SU-DHL-6 (cell line): ENCODE results near the gene FOXO3B.
"Not testable (repeated sequence)": the region's sequence is repeated elsewhere in the genome, so short reads cannot be mapped to it uniquely, and the experiment has no call there.

ENCODE experiments used
- H2AFZ ChIP-seq: fragments of 200-600 bp; sonication (generic); 2 replicates; pipeline ENCODE4 v1.6.1; 2014; ENCODE audit warnings: low read depth, mild to moderate bottlenecking, moderate library complexity, mixed read lengths, antibody characterized with exemption, low read length; ENCODE audit not compliant: severe bottlenecking
- H3F3A ChIP-seq: fragments of 200-600 bp; shearing (Covaris generic); 2 replicates; pipeline ENCODE4 v1.6.0; 2016; ENCODE audit warnings: antibody characterized with exemption, mild to moderate bottlenecking; ENCODE audit not compliant: insufficient read depth
- H3K27ac ChIP-seq: fragments of 200-600 bp; sonication (generic); 2 replicates; pipeline ENCODE4 v1.5.1; 2016; ENCODE audit warnings: low read depth, mild to moderate bottlenecking, low read length, moderate library complexity, mixed read lengths
- H3K27me3 ChIP-seq: fragments of 200-600 bp; sonication (generic), shearing (Covaris generic); 2 replicates; pipeline ENCODE4 v1.6.0; 2014; ENCODE audit warnings: mild to moderate bottlenecking, low read length
- H3K36me3 ChIP-seq: fragments of 200-600 bp; sonication (generic); 2 replicates; pipeline ENCODE4 v1.6.1; 2014; ENCODE audit warnings: mild to moderate bottlenecking, low read length, mixed read lengths
- H3K4me2 ChIP-seq: fragments of 300-600, 200-600 bp; shearing (Covaris generic), sonication (generic); 2 replicates; pipeline ENCODE4 v1.6.0; 2014; ENCODE audit warnings: low read length, low read depth, mild to moderate bottlenecking; ENCODE audit not compliant: poor library complexity, severe bottlenecking
- H3K4me3 ChIP-seq: fragments of 200-600 bp; sonication (generic); 2 replicates; pipeline ENCODE4 v1.5.1; 2014; ENCODE audit warnings: antibody characterized with exemption, low read length, mild to moderate bottlenecking, mixed read lengths; ENCODE audit not compliant: insufficient read depth, poor library complexity, severe bottlenecking
- H3K79me2 ChIP-seq: fragments of 200-600 bp; sonication (generic); 2 replicates; pipeline ENCODE4 v1.6.1; 2014; ENCODE audit warnings: mild to moderate bottlenecking, low read length, moderate library complexity; ENCODE audit not compliant: insufficient read depth
- H3K9ac ChIP-seq: fragments of 200-600 bp; sonication (generic); 2 replicates; pipeline ENCODE4 v1.7.0; 2014; ENCODE audit warnings: mild to moderate bottlenecking, low read length
- H3K9me2 ChIP-seq: fragments of 200-600 bp; sonication (generic); replicated peaks from 2 replicates; pipeline ENCODE4 v1.6.1; 2014; ENCODE audit warnings: low read length; ENCODE audit not compliant: insufficient read depth
- H3K9me3 ChIP-seq: fragments of 200-600 bp; sonication (generic); 2 replicates; pipeline ENCODE4 v1.6.1; 2014; ENCODE audit warnings: low read length, mixed read lengths; ENCODE audit not compliant: insufficient read depth
- H4K20me1 ChIP-seq: fragments of 200-600 bp; sonication (generic); 2 replicates; pipeline ENCODE4 v1.6.1; 2014; ENCODE audit warnings: low read depth, mild to moderate bottlenecking, antibody characterized with exemption, low read length, moderate library complexity, mixed read lengths

The FOXO3B gene

DNA sequence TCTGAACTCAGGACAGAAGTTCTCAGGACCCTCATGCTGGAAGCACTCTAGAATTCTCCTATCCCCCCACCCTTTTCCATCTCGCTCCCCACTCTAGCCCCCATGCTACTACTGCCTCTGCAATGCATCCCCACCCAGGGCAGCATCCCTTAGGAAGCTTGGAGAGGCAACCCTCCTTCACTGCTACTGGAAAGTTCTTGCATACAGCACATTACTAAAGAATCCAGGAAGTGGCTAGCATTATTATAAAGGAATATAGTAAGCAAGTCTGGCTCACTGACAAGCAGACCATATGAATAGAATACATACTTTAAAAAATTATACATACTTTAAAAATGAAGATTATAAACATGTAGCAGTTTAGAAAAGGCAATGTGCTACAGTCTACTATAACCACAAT lies 13.5 kb downstream of the FOXO3B start:
- not testable (repeated sequence) for H3K27me3 ChIP-seq, H3K79me2 ChIP-seq, H4K20me1 ChIP-seq, H3F3A ChIP-seq, H3K9ac ChIP-seq, H3K9me3 ChIP-seq, H2AFZ ChIP-seq, H3K4me3 ChIP-seq, H3K4me2 ChIP-seq, H3K9me2 ChIP-seq, H3K36me3 ChIP-seq, H3K27ac ChIP-seq

DNA sequence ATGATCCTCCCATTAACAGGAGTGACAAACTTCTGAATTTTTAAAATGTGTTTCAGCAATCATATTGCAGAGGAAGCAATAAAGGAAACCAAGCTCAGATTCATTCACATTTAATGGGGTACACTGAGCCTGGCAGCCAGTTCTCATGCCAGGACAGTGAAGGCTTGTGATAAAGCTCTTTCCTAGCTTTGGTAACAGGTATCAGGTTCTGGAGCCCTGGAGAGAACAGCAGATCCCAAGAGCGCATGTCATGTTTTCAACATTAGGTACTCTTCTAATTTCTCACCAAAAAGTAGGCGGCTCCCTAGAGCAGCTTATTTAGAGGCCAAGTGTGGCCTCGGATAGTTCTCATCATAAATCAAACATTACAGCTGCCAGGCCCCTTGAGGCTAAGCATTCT lies 14.6 kb downstream of the FOXO3B start:
- not testable (repeated sequence) for H4K20me1 ChIP-seq, H3K9me2 ChIP-seq, H2AFZ ChIP-seq, H3K79me2 ChIP-seq, H3K4me2 ChIP-seq, H3F3A ChIP-seq, H3K4me3 ChIP-seq, H3K9ac ChIP-seq, H3K9me3 ChIP-seq, H3K36me3 ChIP-seq, H3K27me3 ChIP-seq, H3K27ac ChIP-seq

DNA sequence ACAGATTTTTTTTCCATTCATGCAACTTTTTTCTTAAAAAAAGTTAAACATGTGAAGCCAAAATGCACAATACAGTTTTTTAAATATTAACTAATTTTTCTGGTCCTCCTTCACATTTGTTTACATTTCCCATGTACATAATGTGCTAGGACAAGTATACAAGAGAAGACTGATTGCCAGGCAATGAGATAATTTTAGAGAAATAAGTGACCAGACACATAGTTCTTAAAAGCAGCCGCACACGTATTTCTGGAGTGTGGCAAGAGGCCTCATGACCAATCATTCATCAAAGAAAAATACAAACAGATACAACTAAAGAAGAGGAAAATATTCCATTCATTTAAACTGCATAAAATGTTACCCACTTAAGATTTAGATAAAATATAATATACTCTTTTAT lies 15.8 kb downstream of the FOXO3B start:
- H3K36me3 ChIP-seq, result not testable (repeated sequence)

DNA sequence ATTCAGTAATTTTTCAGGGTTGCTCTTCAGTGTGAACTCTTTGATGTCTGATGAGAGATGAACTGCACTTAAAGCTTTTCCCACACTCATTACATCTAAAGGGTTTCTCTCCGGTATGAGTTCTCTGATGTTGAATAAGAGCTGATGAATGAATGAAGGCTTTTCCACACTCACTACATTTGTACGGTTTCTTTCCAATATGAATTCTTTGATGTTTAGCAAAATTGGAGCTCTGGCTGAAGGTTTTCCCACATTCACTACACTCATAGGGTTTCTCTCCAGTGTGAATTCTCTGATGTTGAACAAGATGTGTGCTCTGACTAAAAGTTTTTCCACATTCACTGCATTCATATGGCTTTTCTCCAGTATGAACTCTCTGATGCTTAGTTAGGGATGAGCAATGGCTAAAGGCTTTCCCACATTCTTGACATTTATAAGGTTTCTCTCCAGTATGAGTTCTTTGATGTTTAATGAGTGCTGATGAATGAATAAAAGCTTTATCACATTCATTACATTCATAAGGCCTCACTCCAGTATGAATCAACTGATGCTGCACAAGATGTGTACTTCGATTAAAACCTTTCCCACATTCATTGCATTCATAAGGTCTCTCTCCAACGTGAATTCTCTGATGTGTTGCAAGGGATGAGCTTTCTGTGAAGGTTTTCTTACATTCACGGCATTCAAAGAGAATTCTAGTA lies 20.0 kb downstream of the FOXO3B start:
- H3K9me2 ChIP-seq, H4K20me1 ChIP-seq, H3F3A ChIP-seq, H3K4me3 ChIP-seq, H3K79me2 ChIP-seq, H3K4me2 ChIP-seq, H3K36me3 ChIP-seq, H3K9ac ChIP-seq, H3K27ac ChIP-seq, H3K27me3 ChIP-seq, H2AFZ ChIP-seq: not testable (repeated sequence)
- H3K9me3 ChIP-seq, result peaks cover 14% of the 10 kb centered on the region

More for the DNA sequence above, 15.8 kb downstream of the FOXO3B start:
- H3F3A ChIP-seq, H3K4me3 ChIP-seq, H3K27ac ChIP-seq, H2AFZ ChIP-seq, H3K9me2 ChIP-seq, H3K9ac ChIP-seq, H4K20me1 ChIP-seq, H3K27me3 ChIP-seq, H3K4me2 ChIP-seq, H3K79me2 ChIP-seq: not testable (repeated sequence)
- H3K9me3 ChIP-seq, result peaks cover 10% of the 10 kb centered on the region

DNA sequence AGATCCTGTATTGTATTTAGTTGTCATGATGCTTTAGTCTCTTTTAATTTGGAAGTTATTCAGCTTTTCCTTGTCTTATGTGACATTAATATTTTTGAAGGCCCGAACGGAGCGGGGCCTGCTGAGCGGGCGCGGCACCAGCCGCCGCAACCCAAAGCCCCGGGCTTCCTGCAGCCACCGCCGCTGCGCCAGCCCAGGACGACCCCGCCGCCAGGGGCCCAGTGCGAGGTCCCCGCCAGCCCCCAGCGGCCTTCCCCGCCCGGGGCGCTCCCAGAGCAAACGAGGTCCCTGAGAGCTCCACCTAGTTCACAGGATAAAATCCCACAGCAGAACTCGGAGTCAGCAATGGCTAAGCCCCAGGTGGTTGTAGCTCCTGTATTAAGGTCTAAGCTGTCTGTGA lies 32.0 kb downstream of the FOXO3B start:
- H3K36me3 ChIP-seq, H3K79me2 ChIP-seq, H3K4me3 ChIP-seq, H3K9me2 ChIP-seq, H3K9ac ChIP-seq, H3K27me3 ChIP-seq, H3K27ac ChIP-seq, H4K20me1 ChIP-seq, H3K4me2 ChIP-seq, H3K9me3 ChIP-seq, H2AFZ ChIP-seq, H3F3A ChIP-seq: not testable (repeated sequence)

DNA sequence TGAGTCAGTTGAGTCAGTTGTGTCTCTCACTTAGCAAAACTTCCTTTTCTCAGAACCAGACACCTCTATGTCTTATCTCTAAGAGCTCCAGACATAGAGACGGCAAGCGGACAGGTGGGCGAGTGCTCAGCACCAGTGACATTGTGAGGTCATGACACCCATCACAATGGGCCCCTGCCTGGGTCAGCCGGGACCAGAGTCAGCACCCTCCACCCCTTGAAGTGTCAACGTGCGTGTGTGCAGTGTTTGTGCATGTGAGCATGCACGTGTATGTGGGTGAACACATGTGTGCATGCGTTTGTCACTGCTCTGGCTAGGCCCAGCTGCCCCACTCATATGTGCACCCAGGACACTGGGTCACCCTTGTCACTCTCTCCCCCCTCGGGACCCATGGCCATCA lies 37.8 kb downstream of the FOXO3B start, which contains the start of gene TBC1D28:
TSS of gene TBC1D28 (minus strand) at position 101 of the 400 bp plus-strand sequence. CDS start 3,039 bp downstream, outside the sequence.
- H3K27me3 ChIP-seq, H3K9me2 ChIP-seq, H3K36me3 ChIP-seq, H3K4me2 ChIP-seq, H2AFZ ChIP-seq, H3K79me2 ChIP-seq, H3K4me3 ChIP-seq, H3K9me3 ChIP-seq, H3K27ac ChIP-seq, H3K9ac ChIP-seq, H4K20me1 ChIP-seq, H3F3A ChIP-seq: not testable (repeated sequence)

DNA sequence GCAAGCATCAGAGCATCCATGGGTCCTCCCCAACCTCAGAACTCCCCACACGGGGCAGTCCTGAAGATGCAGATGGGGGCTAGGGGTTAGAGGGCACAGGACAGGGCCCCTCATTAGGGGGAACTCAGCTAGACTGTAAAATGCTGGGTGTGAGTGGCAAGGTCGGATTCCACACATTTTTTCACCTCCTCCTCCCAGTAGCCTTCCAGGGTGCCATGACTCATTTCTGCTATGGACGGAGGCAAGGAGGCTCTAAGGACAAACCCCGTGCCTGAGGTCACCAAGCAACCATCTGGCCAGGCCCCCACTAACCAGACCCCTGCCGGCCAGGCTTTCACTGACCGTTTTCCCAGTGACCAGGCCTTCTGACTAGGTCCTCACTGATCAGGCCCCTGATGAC lies 39.0 kb downstream of the FOXO3B start:
- H3K9me3 ChIP-seq, H3K27me3 ChIP-seq, H3K36me3 ChIP-seq, H3F3A ChIP-seq, H3K27ac ChIP-seq, H3K4me3 ChIP-seq, H3K4me2 ChIP-seq, H3K79me2 ChIP-seq, H2AFZ ChIP-seq, H3K9ac ChIP-seq, H3K9me2 ChIP-seq, H4K20me1 ChIP-seq: not testable (repeated sequence)

DNA sequence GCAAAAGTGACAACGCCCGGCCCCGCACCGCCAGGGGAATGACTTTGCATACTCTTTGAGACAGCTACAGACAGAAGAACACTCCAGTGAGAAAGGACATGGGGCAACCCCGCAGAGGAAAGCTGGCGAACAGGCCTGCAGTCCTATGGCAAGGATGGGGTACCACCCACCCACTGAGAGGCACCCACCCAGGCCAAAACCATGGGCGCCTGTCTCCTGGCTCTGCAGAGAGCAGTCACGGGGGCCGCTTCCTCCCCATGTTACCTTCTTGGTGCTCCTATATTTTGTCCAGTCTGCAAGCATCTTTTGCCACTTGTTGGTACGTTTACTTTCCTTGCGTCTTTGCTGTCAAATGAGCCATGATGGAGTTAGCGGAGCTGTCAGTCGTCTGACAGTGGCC lies 43.8 kb downstream of the FOXO3B start:
- H3K36me3 ChIP-seq, H3K9ac ChIP-seq, H3K27ac ChIP-seq, H3K4me3 ChIP-seq, H3K4me2 ChIP-seq, H2AFZ ChIP-seq, H3K9me2 ChIP-seq, H3F3A ChIP-seq, H4K20me1 ChIP-seq, H3K79me2 ChIP-seq, H3K9me3 ChIP-seq, H3K27me3 ChIP-seq: not testable (repeated sequence)
